ENCODE data around the gene ALPP.

DNA sequence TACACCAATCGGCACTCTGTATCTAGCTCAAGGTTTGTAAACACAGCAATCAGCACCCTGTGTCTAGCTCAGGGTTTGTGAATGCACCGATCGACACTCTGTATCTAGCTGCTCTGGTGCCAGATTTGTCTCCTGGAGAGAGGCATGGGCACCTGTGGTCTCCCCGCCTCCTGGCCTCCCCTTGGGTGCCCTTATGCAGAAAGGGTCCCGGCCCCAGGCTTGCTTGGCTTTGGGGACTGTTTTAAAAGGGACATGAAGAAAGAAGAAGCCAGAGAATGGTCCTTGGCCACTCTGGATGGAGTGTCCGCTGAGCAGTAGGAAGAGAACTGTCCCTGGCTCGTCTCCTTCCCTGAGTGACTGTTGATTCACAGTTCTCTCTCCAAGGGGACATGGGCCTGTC lies 11.5 kb upstream of the ALPP start:
- TF ChIP-seq, protein P1, sequence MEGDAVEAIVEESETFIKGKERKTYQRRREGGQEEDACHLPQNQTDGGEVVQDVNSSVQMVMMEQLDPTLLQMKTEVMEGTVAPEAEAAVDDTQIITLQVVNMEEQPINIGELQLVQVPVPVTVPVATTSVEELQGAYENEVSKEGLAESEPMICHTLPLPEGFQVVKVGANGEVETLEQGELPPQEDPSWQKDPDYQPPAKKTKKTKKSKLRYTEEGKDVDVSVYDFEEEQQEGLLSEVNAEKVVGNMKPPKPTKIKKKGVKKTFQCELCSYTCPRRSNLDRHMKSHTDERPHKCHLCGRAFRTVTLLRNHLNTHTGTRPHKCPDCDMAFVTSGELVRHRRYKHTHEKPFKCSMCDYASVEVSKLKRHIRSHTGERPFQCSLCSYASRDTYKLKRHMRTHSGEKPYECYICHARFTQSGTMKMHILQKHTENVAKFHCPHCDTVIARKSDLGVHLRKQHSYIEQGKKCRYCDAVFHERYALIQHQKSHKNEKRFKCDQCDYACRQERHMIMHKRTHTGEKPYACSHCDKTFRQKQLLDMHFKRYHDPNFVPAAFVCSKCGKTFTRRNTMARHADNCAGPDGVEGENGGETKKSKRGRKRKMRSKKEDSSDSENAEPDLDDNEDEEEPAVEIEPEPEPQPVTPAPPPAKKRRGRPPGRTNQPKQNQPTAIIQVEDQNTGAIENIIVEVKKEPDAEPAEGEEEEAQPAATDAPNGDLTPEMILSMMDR (IDR thresholded peaks at IDR 0.05) = no peak
- no peak for TF ChIP-seq POLR2A (IDR thresholded peaks at IDR 0.05)

All from breast epithelium (tissue), 3 donors.